Measurements from ENCODE around the gene CTDP1.

DNA sequence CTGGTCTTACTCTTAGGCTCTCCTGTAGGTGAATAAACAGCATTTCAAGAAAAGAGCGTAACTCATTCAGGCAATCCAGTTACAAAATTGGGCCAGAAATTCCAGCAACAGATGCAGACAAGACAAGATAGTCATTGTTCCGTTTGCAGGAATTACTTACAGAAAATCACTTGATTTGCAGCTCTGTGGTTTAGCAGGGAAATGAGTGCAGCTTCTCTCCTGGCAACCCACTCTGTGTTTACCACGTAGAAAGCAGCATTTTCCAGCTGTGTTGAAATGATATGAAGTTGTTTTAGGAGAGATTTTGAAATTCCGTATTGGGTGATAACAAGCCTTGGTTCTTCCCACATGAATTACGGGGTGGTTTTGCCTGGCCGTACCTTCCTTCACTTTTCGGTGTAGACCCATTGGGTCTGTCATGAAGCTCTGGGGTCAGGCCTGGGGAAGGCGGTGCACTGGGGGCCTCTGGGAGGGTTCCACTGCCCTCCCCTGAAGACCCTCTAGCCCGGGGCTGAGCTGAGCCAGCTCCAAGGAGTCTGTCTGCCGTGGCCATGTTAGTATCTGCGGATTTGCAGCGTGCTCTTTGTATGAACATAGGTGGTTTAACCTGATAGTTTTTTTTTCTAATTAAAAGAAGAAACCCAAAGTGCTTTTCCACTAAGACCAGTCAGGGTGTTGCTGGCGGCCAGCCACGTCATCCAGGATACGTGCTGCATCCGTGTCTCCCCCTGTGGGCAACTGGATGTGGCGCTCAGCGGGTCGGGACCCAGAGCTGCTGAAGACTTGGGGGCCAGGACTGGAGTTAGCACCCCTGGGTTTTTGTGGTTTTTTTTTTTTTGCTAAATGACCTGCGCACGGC is 59.2 kb downstream of the CTDP1 start:
- TF ChIP-seq POLR2A (IDR thresholded peaks at IDR 0.05) (no peak), CTCF (IDR thresholded peaks at IDR 0.05) (no peak)

All from lower leg skin (tissue), 3 donors.